ENCODE measurements around the gene EIF4H. TPM values are rescaled to one million over a fixed set of nuclear protein-coding genes. Genes with fewer than 3 reads are reported as not detected.

EIF4H gene
- total and polyA plus RNA-seq, 9 of the 15 experiments (the other 6 are each of a cell fraction or from before 2014, with no cell fraction given), result 11.0 to 435 (median 319) TPM

DNA sequence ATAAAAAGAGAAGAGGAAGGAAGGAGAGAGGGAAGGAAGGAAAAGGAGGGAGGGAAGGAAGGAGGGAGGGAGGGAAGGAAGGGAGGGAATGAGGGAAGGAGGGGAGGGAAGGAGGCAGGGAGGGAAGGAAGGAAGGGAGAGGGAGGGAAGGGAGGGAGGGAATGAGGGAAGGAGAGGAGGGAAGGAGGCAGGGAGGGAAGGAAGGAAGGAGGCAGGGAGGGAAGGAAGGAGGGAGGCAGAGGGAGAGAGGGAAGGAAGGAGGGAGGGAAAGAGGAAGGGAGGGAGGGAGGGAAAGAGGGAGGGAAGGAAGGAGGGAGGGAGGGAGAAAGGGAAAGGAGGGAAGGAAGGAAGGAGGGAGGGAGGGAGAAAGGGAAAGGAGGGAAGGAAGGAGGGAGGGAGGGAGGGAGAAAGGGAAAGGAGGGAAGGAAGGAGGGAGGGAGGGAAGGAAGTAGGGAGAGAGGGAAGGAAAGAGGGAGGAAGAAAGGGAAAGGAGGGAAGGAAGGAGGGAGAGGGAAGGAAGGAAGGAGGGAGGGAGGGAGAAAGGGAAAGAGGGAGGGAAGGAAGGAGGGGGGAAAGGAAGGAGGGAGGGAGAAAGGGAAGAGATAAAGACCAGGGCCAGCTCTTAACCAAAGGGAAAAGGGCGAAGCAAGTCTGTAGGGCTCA, 29.9 kb downstream of the EIF4H start:
- no peak overlapping the region for H2AFZ ChIP-seq (ENCODE audit: low read depth, low read length)
- ChIA-PET CTCF (ENCODE audit: low intra/inter-chr PET ratio) (interaction anchor here (0.8 to 1.4 kb wide), 4 partner anchors 134 to 197 kb away, joined by 3 to 4 read pairs (median 4); no protein-coding TSS in a partner anchor), POLR2A (interaction anchor here (0.7 to 1.0 kb wide), 4 partner anchors 11 to 140 kb away, joined by 3 to 4 read pairs (median 3); no protein-coding TSS in a partner anchor)
- no peak overlapping the region for H3K9ac ChIP-seq (ENCODE audit: insufficient read depth in 1 of 2, low read depth in 2 of 2, low read length in 2 of 2)
- no peak overlapping the region for H3K4me3 ChIP-seq
- intact Hi-C loops (cut with micrococcal nuclease), result loop anchor here (1.0 to 2.0 kb wide), 2 partner anchors 136 to 337 kb away; no protein-coding TSS in a partner anchor
- DNase-seq (ENCODE audit: extremely low read depth in 1 of 4, low spot score in 3 of 4) (no peak), FAIRE-seq (no peak), ATAC-seq (no peak)
- no peaks in the 10 kb centered on the region for H4K20me1 ChIP-seq (replicated peaks; ENCODE audit: control insufficient read depth, insufficient read depth, low read length)
- no peaks in the 10 kb centered on the region; a peak in 1 of 5 replicates for H3K27me3 ChIP-seq (ENCODE audit: control insufficient read depth in 2 of 2, insufficient read depth in 2 of 2, low read length in 2 of 2)
- H3K36me3 ChIP-seq (ENCODE audit: control insufficient read depth, insufficient read depth, low read length), result no peaks in the 10 kb centered on the region
- H3K4me2 ChIP-seq (ENCODE audit: insufficient read depth, low read length), result no peak overlapping the region
- no peaks in the 10 kb centered on the region for H3K9me1 ChIP-seq (ENCODE audit: control insufficient read depth, insufficient read depth, low read length)
- no peaks in the 10 kb centered on the region for H3K9me3 ChIP-seq (replicated peaks; ENCODE audit: control insufficient read depth, insufficient read depth, low read depth, low read length)
- in situ Hi-C loops (cut with MboI), result loop anchor here (5.0 to 10.0 kb wide), 2 partner anchors 137 to 329 kb away; no protein-coding TSS in a partner anchor
- H3K4me1 ChIP-seq (replicated peaks in 1 of 2; ENCODE audit: control insufficient read depth in 2 of 2, insufficient read depth in 2 of 2, low read length in 2 of 2), result peaks cover 3 to 14% of the 10 kb centered on the region in 2 experiments; a peak in 4 of 5 replicates
- no TSS peak for BruUV-seq (replicated peaks)
- H3K79me2 ChIP-seq (ENCODE audit: control insufficient read depth, insufficient read depth, low read length), result no peaks in the 10 kb centered on the region
- TF ChIP-seq ZBED1 (IDR thresholded peaks at IDR 0.05) (no peak), PCBP2 (IDR thresholded peaks at IDR 0.05; ENCODE audit: low read depth, low read length, poor library complexity, severe bottlenecking) (peak; percentile 55), JUN (IDR thresholded peaks at IDR 0.05; ENCODE audit: borderline replicate concordance, low read depth, low read length) (no peak), JUN (CRISPR knock-in tag; IDR thresholded peaks at IDR 0.05; ENCODE audit: borderline replicate concordance) (no peak), TAF7 (tag; IDR thresholded peaks at IDR 0.05) (no peak), CBX5 (IDR thresholded peaks at IDR 0.05; ENCODE audit: borderline replicate concordance, low read depth) (no peak), HDAC2 (IDR thresholded peaks at IDR 0.05) (no peak), HNRNPUL1 (IDR thresholded peaks at IDR 0.05; ENCODE audit: low read length) (no peak), ZNF444 (CRISPR knock-in tag; IDR thresholded peaks at IDR 0.05) (no peak)
- TF ChIP-seq, protein P1, sequence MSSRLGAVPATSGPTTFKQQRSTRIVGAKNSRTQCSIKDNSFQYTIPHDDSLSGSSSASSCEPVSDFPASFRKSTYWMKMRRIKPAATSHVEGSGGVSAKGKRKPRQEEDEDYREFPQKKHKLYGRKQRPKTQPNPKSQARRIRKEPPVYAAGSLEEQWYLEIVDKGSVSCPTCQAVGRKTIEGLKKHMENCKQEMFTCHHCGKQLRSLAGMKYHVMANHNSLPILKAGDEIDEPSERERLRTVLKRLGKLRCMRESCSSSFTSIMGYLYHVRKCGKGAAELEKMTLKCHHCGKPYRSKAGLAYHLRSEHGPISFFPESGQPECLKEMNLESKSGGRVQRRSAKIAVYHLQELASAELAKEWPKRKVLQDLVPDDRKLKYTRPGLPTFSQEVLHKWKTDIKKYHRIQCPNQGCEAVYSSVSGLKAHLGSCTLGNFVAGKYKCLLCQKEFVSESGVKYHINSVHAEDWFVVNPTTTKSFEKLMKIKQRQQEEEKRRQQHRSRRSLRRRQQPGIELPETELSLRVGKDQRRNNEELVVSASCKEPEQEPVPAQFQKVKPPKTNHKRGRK (tag; IDR thresholded peaks at IDR 0.05), result peak; percentile 31; the same call in 1 of the 2 replicates
- TF ChIP-seq, protein P2, sequence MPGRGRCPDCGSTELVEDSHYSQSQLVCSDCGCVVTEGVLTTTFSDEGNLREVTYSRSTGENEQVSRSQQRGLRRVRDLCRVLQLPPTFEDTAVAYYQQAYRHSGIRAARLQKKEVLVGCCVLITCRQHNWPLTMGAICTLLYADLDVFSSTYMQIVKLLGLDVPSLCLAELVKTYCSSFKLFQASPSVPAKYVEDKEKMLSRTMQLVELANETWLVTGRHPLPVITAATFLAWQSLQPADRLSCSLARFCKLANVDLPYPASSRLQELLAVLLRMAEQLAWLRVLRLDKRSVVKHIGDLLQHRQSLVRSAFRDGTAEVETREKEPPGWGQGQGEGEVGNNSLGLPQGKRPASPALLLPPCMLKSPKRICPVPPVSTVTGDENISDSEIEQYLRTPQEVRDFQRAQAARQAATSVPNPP (IDR thresholded peaks at IDR 0.05; ENCODE audit: borderline replicate concordance, insufficient read depth, insufficient read length), result no peak
- WGBS (ENCODE audit: insufficient coverage, low coverage, missing lambda C conversion rate), result no CpG with 5 or more reads among the region's 1 CpG
- H3K27ac ChIP-seq (ENCODE audit: extremely low read depth, low read depth, low read length), result no peak overlapping the region

Data from K562 (cell line).